ENCODE measurements around the gene ZBTB2.

The ZBTB2 gene

DNA sequence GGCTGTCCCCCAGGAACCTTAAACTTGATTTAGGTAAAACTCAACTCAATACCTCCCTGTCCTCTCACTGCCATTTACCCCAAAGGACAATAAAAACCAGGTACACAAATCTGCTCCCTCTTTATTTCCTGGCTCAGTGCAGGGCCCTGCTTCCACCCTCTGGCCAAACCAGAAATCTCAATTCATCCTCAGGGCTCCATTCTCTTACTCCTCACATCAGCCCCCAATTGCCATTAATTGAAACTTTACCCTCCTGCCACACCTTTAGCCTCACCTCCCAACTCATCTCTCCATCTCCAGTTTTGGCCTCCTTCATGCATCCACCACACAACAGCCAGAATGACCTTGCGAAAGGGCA lies 10.5 kb downstream of the ZBTB2 start:
- TF ChIP-seq CTCF (conservative IDR thresholded peaks at IDR 0.05) (no peak), ZFX (IDR thresholded peaks at IDR 0.05) (no peak)
- no peak overlapping the region for H3K27ac ChIP-seq

DNA sequence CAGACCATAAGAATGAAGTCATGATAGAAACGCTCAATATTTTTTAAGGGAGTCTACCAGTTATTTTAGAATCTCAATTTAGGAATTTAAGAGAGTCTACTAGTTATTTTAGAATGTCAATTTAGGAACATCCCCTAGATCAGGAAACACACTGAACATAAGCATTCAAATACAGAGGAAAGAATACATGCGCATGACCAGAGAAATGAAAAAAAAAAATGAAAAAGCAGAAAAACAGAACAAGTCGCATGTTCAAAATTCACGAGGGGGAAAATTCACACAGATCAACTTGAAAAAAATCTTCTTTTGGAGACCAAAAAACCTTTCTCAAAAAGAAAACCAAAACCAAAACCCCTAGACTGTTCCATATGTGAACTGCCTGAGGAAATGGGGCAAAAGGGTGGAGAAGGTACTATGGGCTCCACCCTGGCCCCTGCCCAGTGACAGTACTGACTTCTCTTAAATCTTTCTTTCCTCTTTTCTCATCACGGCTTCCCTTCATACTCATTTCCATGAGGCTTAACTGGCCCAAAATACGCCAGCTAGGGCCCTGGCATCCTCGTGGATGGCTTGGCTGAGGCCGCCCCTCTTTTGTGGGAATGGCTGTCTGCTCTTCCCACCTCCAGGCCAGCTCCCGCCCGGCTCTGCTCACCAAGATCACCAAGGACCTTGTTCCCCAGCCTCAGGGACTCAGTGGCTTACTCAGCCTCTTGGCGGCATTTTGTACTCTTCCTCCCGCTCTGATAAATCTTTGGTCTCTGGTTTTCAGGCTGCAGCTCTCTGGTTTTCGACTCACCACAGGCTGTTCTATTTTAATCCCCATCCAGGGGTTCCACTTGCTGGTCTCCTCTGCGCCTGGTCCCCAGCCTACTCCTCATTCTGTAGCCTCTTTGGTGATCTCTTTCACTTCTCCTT lies 11.2 kb downstream of the ZBTB2 start:
- TF ChIP-seq ZFX (IDR thresholded peaks at IDR 0.05) (no peak), CTCF (conservative IDR thresholded peaks at IDR 0.05) (no peak)
- H3K27ac ChIP-seq = no peak overlapping the region

- no peak for TF ChIP-seq ZFX (IDR thresholded peaks at IDR 0.05)
- TF ChIP-seq CTCF (conservative IDR thresholded peaks at IDR 0.05) = no peak
- no peak overlapping the region for H3K27ac ChIP-seq
Measured at GRCh38 chr6:151377095-151377494, 14.3 kb downstream of the ZBTB2 start.

- TF ChIP-seq ZFX (IDR thresholded peaks at IDR 0.05) (no peak), CTCF (conservative IDR thresholded peaks at IDR 0.05) (no peak)
- H3K27ac ChIP-seq = no peak overlapping the region
Measured at GRCh38 chr6:151376440-151376839, 14.9 kb downstream of the ZBTB2 start.

DNA sequence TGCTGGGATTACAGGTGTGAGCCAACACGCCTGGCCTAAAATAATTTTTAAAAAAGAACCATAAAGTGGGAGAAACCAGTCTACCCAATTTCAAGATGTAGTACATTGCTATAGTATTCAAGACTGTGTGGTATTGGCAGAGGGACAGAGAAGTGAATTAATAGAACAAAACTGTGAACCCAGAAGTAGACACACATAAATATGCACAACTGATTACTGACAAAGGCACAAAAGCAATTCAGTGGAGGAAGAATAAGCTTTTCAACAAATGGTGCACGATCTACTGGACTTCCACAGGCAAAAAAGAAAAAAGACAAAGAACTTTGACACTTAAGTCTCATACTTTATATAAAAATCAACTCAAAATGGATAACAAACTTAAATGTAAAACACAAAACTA lies 15.5 kb downstream of the ZBTB2 start:
- H3K27ac ChIP-seq = no peak overlapping the region
- TF ChIP-seq CTCF (conservative IDR thresholded peaks at IDR 0.05) = no peak
- TF ChIP-seq ZFX (IDR thresholded peaks at IDR 0.05) = no peak

DNA sequence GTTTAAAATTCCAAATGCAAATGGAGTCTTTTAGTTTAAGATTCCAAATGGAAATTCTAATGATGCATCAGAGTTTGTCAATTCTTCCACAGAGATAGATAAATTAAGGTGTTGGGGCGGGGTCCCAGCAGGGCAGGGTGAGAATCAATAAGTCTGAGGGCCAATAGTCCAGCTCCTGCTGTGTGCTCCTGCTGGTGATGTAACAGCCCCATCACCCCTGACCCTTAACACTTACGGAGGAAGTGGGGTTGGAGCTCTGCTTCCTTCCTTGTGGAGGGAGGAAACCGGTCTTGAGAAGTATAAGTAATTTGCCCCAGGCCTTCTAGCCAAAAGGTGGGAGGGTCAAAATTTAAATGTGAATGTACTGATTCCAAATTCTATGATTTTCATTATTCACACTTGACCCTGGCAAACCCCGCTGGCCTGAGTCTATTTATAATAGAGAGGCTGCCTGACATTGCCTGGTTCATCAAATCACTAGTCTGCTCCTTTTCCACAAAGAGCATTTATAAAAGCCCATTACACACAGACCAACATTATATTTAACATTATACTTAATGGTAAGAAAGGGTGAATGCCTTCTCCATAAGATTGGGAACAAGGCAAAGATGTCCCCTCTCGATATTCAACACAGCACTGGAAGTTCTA lies 17.2 kb downstream of the ZBTB2 start:
- H3K27ac ChIP-seq = no peak overlapping the region

More for the DNA sequence above, 17.2 kb downstream of the ZBTB2 start:
- no peak for TF ChIP-seq CTCF (conservative IDR thresholded peaks at IDR 0.05)
- no peak for TF ChIP-seq ZFX (IDR thresholded peaks at IDR 0.05)
